Measurements from ENCODE around the gene MACROD2. TPM values are rescaled to one million over a fixed set of nuclear protein-coding genes. Genes with fewer than 3 reads are reported as not detected.

MACROD2 gene
- total RNA-seq, 1 donor from 2014 or later: 3.8 TPM

GRCh38 chr20:14732343-14732742, 737.0 kb downstream of the MACROD2 start:
- DNase-seq (ENCODE audit: low spot score): no peak

GRCh38 chr20:14732996-14733395, 737.7 kb downstream of the MACROD2 start:
- DNase-seq (ENCODE audit: low spot score): no peak

- no peak for DNase-seq (ENCODE audit: low spot score)
These were observed 745.1 kb downstream of the MACROD2 start for GRCh38 chr20:14740380-14740779.

GRCh38 chr20:14741616-14742015, 746.3 kb downstream of the MACROD2 start:
- no peak for DNase-seq (ENCODE audit: low spot score)

GRCh38 chr20:14744723-14745122, 749.4 kb downstream of the MACROD2 start:
- no peak for DNase-seq (ENCODE audit: low spot score)

GRCh38 chr20:14745830-14746229, 750.5 kb downstream of the MACROD2 start:
- DNase-seq (ENCODE audit: low spot score): no peak

- DNase-seq (ENCODE audit: low spot score): no peak
These were observed 755.9 kb downstream of the MACROD2 start for GRCh38 chr20:14751191-14751590.

- DNase-seq (ENCODE audit: low spot score): no peak
These were observed 762.4 kb downstream of the MACROD2 start for GRCh38 chr20:14757728-14758127.

- DNase-seq (ENCODE audit: low spot score): no peak
These were observed 763.0 kb downstream of the MACROD2 start for GRCh38 chr20:14758356-14758755.

- DNase-seq (ENCODE audit: low spot score): no peak
These were observed 764.7 kb downstream of the MACROD2 start for GRCh38 chr20:14759979-14760378.

GRCh38 chr20:14761903-14762302, 766.6 kb downstream of the MACROD2 start:
- no peak for DNase-seq (ENCODE audit: low spot score)

GRCh38 chr20:14764511-14765369, 769.4 kb downstream of the MACROD2 start:
- no peak for DNase-seq (ENCODE audit: low spot score)

- DNase-seq (ENCODE audit: low spot score): no peak
These were observed 770.0 kb downstream of the MACROD2 start for GRCh38 chr20:14765370-14765701.

- DNase-seq (ENCODE audit: low spot score): no peak
These were observed 778.2 kb downstream of the MACROD2 start for GRCh38 chr20:14773486-14773885.

- DNase-seq (ENCODE audit: low spot score): no peak
These were observed 780.5 kb downstream of the MACROD2 start for GRCh38 chr20:14775778-14776177.

GRCh38 chr20:14777591-14777990, 782.3 kb downstream of the MACROD2 start:
- DNase-seq (ENCODE audit: low spot score): no peak

GRCh38 chr20:14778096-14778495, 782.8 kb downstream of the MACROD2 start:
- no peak for DNase-seq (ENCODE audit: low spot score)

GRCh38 chr20:14778875-14779274, 783.6 kb downstream of the MACROD2 start:
- no peak for DNase-seq (ENCODE audit: low spot score)

GRCh38 chr20:14780508-14780907, 785.2 kb downstream of the MACROD2 start:
- no peak for DNase-seq (ENCODE audit: low spot score)

- no peak for DNase-seq (ENCODE audit: low spot score)
These were observed 787.4 kb downstream of the MACROD2 start for GRCh38 chr20:14782731-14783130.

GRCh38 chr20:14783766-14784165, 788.5 kb downstream of the MACROD2 start:
- no peak for DNase-seq (ENCODE audit: low spot score)

- DNase-seq (ENCODE audit: low spot score): no peak
These were observed 789.9 kb downstream of the MACROD2 start for GRCh38 chr20:14785065-14785743.

- no peak for DNase-seq (ENCODE audit: low spot score)
These were observed 794.9 kb downstream of the MACROD2 start for GRCh38 chr20:14790190-14790589.

Measured in mesenteric fat pad (tissue), 1 donor.